ENCODE results near the gene CHD1.

GRCh38 chr5:98825582-98826375 lies 103.0 kb downstream of the CHD1 start:
- no peak for TF ChIP-seq POLR2A (IDR thresholded peaks at IDR 0.05)
- TF ChIP-seq, protein P1, sequence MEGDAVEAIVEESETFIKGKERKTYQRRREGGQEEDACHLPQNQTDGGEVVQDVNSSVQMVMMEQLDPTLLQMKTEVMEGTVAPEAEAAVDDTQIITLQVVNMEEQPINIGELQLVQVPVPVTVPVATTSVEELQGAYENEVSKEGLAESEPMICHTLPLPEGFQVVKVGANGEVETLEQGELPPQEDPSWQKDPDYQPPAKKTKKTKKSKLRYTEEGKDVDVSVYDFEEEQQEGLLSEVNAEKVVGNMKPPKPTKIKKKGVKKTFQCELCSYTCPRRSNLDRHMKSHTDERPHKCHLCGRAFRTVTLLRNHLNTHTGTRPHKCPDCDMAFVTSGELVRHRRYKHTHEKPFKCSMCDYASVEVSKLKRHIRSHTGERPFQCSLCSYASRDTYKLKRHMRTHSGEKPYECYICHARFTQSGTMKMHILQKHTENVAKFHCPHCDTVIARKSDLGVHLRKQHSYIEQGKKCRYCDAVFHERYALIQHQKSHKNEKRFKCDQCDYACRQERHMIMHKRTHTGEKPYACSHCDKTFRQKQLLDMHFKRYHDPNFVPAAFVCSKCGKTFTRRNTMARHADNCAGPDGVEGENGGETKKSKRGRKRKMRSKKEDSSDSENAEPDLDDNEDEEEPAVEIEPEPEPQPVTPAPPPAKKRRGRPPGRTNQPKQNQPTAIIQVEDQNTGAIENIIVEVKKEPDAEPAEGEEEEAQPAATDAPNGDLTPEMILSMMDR (IDR thresholded peaks at IDR 0.05 in 4 of 5, conservative IDR thresholded peaks at IDR 0.05 in 1 of 5) = no peak
